Activated naive CD4-positive, alpha-beta T cell (primary cell): ENCODE data around the gene CANX.
"Not testable (repeated sequence)": the region's sequence is repeated elsewhere in the genome, so short reads cannot be mapped to it uniquely, and the experiment has no call there.

Source experiments
- DNase-seq, 4 experiments: peaks; one replicate each; lab custom pipeline; 2025; lab: John Stamatoyannopoulos, UW

Gene CANX, protein sequence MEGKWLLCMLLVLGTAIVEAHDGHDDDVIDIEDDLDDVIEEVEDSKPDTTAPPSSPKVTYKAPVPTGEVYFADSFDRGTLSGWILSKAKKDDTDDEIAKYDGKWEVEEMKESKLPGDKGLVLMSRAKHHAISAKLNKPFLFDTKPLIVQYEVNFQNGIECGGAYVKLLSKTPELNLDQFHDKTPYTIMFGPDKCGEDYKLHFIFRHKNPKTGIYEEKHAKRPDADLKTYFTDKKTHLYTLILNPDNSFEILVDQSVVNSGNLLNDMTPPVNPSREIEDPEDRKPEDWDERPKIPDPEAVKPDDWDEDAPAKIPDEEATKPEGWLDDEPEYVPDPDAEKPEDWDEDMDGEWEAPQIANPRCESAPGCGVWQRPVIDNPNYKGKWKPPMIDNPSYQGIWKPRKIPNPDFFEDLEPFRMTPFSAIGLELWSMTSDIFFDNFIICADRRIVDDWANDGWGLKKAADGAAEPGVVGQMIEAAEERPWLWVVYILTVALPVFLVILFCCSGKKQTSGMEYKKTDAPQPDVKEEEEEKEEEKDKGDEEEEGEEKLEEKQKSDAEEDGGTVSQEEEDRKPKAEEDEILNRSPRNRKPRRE

DNA sequence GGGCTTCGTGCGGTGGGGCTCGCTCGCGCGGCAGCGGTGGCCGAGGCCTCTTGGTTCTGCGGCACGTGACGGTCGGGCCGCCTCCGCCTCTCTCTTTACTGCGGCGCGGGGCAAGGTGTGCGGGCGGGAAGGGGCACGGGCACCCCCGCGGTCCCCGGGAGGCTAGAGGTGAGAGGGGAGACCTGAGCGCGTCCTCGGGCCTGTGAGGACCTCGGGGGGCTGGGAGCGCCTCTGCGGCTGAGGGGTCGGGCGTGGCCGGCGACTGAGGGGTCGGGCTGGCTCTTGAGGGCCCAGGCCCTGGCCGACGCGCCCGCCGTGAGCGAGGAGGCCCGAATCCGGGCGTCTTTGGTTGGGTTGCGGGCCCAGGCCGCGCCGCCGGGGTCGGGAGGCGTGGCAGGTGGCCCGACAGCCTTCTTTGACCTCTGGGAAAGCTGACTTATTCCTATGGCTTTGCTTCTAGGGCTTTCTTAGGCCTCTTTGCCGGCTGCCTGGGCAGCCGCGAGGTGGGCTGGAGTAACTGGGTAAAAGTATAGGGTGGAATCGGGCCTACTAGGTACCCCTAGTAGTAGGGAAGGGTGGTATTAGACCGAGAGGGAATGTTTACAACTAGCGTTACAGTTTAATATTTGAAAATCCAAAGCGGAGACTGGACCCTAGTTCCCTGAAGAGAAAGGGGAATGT, at the start of gene CANX:
Gene CANX, plus strand, starts transcription at position 33 of the 681 bp plus-strand sequence. CDS start 6,715 bp downstream, outside the sequence.
- no peak for DNase-seq

DNA sequence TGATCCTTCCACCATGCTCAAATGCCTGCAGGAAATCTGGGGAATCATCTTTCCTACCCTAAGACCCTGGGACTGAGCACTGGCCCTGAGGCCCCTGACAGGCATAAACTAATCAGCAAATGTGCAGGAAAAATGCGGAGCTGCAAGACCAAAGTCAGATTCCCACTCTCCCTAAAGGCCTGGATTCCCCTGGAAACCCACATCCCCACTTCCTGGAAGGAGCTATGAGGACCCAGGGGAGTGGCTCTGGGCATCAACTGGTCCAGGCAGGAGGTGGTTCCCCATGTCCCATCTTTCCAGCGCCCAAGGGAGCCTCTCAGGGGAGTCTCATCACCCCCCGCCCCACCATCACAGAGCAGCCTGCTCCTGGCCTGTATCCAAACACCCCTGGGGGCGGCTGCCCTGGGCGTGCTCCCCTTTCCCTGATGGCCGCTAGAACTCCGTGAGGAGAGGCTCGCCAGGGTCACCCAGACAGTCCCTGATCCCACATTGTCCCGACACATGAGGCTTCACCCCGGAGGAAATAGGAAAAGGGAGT, 49.5 kb upstream of the CANX start:
- DNase-seq = not testable (repeated sequence)

DNA sequence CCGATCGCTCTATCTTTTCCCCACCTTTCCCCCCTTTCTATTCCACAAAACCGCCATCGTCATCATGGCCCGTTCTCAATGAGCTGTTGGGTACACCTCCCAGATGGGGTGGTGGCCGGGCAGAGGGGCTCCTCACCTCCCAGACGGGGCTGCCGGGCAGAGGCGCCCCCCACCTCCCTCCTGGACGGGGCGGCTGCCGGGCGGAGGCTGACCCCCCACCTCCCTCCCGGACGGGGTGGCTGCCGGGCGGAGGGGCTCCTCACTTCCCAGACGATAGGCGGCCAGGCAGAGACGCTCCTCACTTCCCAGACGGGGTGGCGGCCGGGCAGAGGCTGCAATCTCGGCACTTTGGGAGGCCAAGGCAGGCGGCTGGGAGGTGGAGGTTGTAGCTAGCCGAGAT, 48.5 kb upstream of the CANX start:
- not testable (repeated sequence) for DNase-seq

GRCh38 chr5:179653135-179653534, 45.6 kb upstream of the CANX start:
- not testable (repeated sequence) for DNase-seq

DNA sequence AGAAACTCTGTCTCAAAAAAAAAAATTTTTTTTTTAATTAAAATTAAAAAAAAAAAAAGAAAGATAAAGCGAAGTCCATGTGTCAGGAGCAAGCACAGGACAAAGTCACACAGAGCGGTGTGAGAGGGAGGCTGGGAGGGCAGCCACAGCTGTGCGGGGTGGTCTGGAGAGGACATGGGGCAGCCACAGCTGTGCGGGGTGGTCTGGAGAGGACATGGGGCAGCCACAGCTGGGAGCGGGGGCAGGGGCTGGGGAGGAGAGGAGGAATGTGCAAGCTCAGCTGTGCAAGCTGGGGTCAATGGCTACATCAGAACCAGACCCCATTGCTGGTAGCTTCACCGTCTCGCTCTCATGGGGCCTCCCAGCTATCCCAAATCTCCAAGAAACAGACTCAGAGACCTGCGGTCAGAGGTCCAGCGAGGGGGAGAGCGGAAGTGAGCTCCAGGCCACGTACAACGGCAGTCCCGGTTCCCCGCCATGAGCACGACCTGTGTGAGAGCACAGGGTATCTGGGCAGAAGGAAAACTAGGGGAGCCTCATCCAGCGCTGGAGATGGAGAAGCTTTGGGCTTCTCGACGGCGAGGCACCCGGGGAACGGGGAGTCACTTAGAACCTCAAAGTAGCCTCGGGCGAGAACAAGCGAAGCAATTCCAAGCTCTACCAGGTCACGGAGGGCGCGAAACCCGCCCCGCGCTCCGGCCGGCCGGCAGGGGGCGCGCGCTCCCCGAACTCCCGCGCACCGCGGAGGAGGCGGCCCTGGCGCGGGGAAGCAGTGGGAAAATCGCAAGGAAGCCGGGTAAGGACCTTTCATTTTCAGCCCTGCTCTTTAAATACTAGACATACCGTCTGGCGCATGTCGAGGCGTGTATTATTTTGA, 41.2 kb upstream of the CANX start:
- not testable (repeated sequence) for DNase-seq

DNA sequence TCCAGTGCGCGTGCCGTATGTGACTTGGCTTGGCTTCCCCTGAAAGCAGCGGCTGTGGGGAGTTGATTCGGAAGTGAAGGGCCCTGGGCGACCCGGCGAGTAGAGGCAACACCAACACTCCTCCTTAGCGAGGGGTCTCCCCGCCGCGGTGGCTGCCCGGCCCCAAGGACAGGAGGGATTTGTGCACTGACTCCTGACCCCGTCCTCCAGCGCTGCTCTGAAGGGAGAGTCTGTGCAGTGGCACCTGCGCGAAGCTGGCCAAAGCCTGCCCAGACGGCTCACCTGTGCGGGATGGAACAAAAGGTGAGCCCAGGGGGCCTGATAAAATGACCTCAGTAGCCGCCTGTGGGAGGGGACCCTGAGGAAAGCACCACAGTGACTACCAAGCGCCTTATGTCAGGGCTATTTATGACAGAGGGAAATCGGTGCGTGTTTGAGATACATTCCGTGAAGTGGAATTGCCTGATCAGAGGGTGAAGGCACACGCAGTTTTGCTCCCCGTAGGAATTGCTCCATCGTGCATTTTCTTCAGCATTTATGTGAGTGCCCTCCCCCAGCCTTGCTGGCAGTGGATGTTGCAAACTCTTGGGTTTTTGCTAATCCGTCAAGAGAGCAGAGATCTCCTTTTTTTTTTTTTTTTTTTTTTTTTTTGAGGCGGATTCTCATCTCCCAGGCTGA, 40.4 kb upstream of the CANX start:
- DNase-seq = not testable (repeated sequence)

- DNase-seq = not testable (repeated sequence)
Measured at GRCh38 chr5:179661647-179662046, 37.1 kb upstream of the CANX start.

DNA sequence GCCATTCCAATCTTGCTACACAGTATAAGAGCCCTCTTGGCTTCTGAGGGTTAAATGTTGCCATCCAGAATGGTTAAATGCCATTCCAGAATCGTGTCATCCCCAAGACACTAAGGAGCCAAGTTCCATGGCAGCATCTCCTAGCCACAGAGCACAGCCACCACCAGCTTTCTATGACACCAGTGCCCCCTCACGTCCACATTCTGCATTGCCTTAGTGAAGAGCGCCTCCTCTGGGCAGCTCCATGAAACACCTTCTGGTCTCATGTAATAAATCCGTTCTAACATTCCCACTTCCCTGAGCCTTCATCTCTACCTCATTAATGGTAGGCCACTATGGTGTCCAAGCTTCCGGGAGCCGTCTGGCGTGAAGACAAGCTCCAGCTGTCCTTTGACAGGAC, 30.4 kb upstream of the CANX start:
- no peak for DNase-seq

GRCh38 chr5:179678223-179679013, 20.3 kb upstream of the CANX start:
- peak; percentile 82 to 90 (median 85) for DNase-seq

DNA sequence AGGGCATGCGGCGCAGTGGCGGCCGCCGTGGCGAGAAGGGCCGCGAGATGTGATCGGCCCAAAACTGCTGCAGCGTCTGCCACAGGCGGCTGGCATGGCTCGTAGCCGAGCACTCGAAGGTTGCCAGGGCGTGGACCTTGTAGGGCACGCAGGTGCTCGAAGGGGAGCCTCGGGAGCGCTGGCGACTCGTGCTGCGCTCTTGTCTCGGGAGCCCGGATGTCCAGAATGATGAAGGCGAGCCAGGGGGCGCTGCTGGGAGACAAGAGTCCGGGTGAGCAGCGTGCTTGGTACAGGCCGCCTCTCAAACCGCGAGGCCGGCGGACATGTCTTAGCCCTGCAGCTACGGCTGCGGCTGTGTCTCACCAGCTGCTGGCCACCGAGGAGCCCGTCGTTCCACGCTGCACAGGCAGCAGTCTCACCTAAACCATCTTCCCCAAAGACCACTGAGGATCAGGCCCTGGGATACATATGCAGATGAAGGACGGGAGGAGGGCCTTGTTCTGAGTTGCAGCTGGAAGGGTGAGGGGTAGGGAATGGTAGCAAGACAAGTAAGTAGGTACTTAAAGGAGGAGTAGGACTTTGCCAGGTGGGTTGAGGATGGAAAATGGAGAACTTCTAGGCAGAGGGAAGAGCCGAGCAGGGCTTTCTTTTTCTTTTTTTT, 19.6 kb upstream of the CANX start:
- DNase-seq = peak in 3 of 4 experiments; percentile 25 to 50 (median 46)

GRCh38 chr5:179680014-179680779, 18.6 kb upstream of the CANX start:
- no peak for DNase-seq

GRCh38 chr5:179680780-179681401, 17.9 kb upstream of the CANX start, which contains the start of gene CBY3:
Gene CBY3, minus strand, starts transcription at chr5:179681034. Its CDS starts 116 bp downstream, at chr5:179680918.
- DNase-seq = no peak

DNA sequence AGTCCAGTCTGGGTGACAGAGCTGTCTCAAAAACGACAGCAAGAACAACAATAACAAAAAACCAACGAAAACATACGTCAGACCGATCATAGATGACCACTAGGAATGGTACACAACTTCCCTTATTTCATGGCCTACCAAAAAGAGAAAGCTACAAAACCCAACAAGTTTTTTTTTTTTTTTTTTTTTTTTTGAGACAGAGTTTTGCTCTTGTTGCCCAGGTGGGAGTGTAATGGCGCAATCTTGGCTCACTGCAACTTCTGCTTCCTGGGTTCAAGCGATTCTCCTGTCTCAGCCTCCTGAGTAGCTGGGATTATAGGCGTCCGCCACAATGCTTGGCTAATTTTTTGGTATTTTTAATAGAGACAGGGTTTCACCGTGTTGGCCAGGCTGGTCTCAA, 9.6 kb upstream of the CANX start:
- not testable (repeated sequence) for DNase-seq

- no peak for DNase-seq
Measured at GRCh38 chr5:179694561-179694960, 4.2 kb upstream of the CANX start.

- DNase-seq = no peak
Measured at GRCh38 chr5:179696603-179697002, 2.2 kb upstream of the CANX start.

DNA sequence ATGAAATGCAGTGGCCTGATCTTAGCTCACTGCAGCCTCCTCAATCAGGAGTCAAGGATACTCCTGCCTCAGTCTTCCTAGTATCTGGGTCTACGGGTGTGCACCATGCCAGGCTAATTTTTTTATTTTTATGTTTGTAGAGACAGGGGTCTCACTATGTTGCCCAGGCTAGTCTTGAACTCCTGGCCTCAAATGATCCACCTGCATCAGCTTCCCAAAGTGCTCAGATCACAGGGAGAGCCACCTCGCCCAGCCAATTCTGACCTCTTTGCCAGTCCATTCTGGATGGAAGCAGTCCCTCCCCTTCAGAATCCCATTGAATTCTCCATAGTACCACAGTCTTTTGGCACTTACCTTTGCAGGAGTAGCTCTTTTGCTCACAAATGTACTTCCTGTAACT, 1.7 kb upstream of the CANX start:
- no peak for DNase-seq

- DNase-seq = not testable (repeated sequence)
Measured at GRCh38 chr5:179697543-179697942, 1.2 kb upstream of the CANX start.
